Fibroblast of lung (primary cell): ENCODE data around the gene DKC1. TPM values are rescaled to one million over a fixed set of nuclear protein-coding genes. Genes with fewer than 3 reads are reported as not detected.

ENCODE experiments used
- polyA plus RNA-seq, 2 donors: library from polyadenylated mRNA; depleted of rRNA in 1 of 2; stranded (reverse) in 1 of 2; unstranded in 1 of 2; fragments of >200 nt; gene quantifications; 2 replicates each; pipeline ENCODE4 v1.2.1, GENCODE V29; 2011 to 2012; ENCODE audit warnings: missing spikeins in 1 of 2
- total RNA-seq: library from RNA; depleted of rRNA; stranded (reverse); fragments of >200 nt; gene quantifications from 2 replicates; pipeline ENCODE4 v1.2.1, GENCODE V29; 2014

The DKC1 gene
- total and polyA plus RNA-seq, 2 donors (not counting 1 experiment from before 2014, with no cell fraction given) = 30.2 to 42.4 TPM

Other genes starting within 250 kb of the DKC1 start
- gene FAM3A, start 246.6 kb upstream of the DKC1 start, total RNA-seq = 30.0 and 30.2 TPM in 2 replicates
- 16.5 and 17.3 TPM in 2 replicates for gene FAM3A, start 246.6 kb upstream of the DKC1 start, polyA plus RNA-seq
- gene G6PD, start 216.0 kb upstream of the DKC1 start, total RNA-seq = 52.1 and 86.2 TPM in 2 replicates
- gene G6PD, start 216.0 kb upstream of the DKC1 start, polyA plus RNA-seq = 109 and 229 TPM in 2 replicates
- gene IKBKG, start 215.2 kb upstream of the DKC1 start, total RNA-seq = 8.7 and 20.1 TPM in 2 replicates
- 14.8 and 27.8 TPM in 2 replicates for gene IKBKG, start 215.2 kb upstream of the DKC1 start, polyA plus RNA-seq
- gene CTAG1A, start 177.7 kb upstream of the DKC1 start, total RNA-seq = not detected in 2 replicates
- gene CTAG1A, start 177.7 kb upstream of the DKC1 start, polyA plus RNA-seq = not detected in 2 replicates
- not detected in 2 replicates for gene CTAG1B, start 143.6 kb upstream of the DKC1 start, total RNA-seq
- not detected in 2 replicates for gene CTAG1B, start 143.6 kb upstream of the DKC1 start, polyA plus RNA-seq
- gene CTAG2, start 109.3 kb upstream of the DKC1 start, total RNA-seq = not detected in 2 replicates
- not detected in 2 replicates for gene CTAG2, start 109.3 kb upstream of the DKC1 start, polyA plus RNA-seq
- 4.1 and 6.4 TPM in 2 replicates for gene GAB3, start 11.8 kb upstream of the DKC1 start, total RNA-seq
- 2.8 and 2.9 TPM in 2 replicates for gene GAB3, start 11.8 kb upstream of the DKC1 start, polyA plus RNA-seq
- 19.0 and 38.5 TPM in 2 replicates for gene MPP1, start 42.6 kb downstream of the DKC1 start, total RNA-seq
- 27.0 and 51.9 TPM in 2 replicates for gene MPP1, start 42.6 kb downstream of the DKC1 start, polyA plus RNA-seq
- not detected in 2 replicates for gene SMIM9, start 71.8 kb downstream of the DKC1 start, total RNA-seq
- not detected in 2 replicates for gene SMIM9, start 71.8 kb downstream of the DKC1 start, polyA plus RNA-seq
- 2.3 and 4.8 TPM in 2 replicates for gene F8A1, start 123.5 kb downstream of the DKC1 start, total RNA-seq
- 3.0 and 5.4 TPM in 2 replicates for gene F8A1, start 123.5 kb downstream of the DKC1 start, polyA plus RNA-seq